HG03175 (cell line): ENCODE data around the gene NTHL1.

Source experiments
- ATAC-seq: cut with Tn5 transposase; IDR thresholded peaks from one replicate; pipeline ENCODE4 v1.9.1; 2021; ENCODE audit warnings: mild to moderate bottlenecking, moderate library complexity; ENCODE audit not compliant: unreplicated experiment

NTHL1 gene

GRCh38 chr16:2084895-2085625 is 37.4 kb upstream of the NTHL1 start:
- ATAC-seq, result no peak

- no peak for ATAC-seq
Observed at GRCh38 chr16:2083876-2084780, 36.5 kb upstream of the NTHL1 start.

GRCh38 chr16:2083409-2083808 is 35.8 kb upstream of the NTHL1 start:
- no peak for ATAC-seq

- no peak for ATAC-seq
Observed at GRCh38 chr16:2082983-2083364, 35.3 kb upstream of the NTHL1 start.

- no peak for ATAC-seq
Observed at GRCh38 chr16:2082171-2082982, 34.7 kb upstream of the NTHL1 start.

GRCh38 chr16:2081201-2082084 is 33.8 kb upstream of the NTHL1 start:
- no peak for ATAC-seq

- ATAC-seq, result no peak
Observed at GRCh38 chr16:2079991-2080390, 32.4 kb upstream of the NTHL1 start.

GRCh38 chr16:2079311-2079800 is 31.7 kb upstream of the NTHL1 start:
- ATAC-seq, result no peak

- ATAC-seq, result no peak
Observed at GRCh38 chr16:2078691-2079090, 31.1 kb upstream of the NTHL1 start.

- no peak for ATAC-seq
Observed at GRCh38 chr16:2078096-2078495, 30.5 kb upstream of the NTHL1 start.

GRCh38 chr16:2077696-2078095 is 30.1 kb upstream of the NTHL1 start:
- ATAC-seq, result no peak

GRCh38 chr16:2077016-2077415 is 29.4 kb upstream of the NTHL1 start:
- no peak for ATAC-seq

- ATAC-seq, result no peak
Observed at GRCh38 chr16:2076072-2076865, 28.6 kb upstream of the NTHL1 start.

- ATAC-seq, result no peak
Observed at GRCh38 chr16:2075631-2076030, 28.0 kb upstream of the NTHL1 start.

- ATAC-seq, result no peak
Observed at GRCh38 chr16:2074071-2074470, 26.4 kb upstream of the NTHL1 start.

- ATAC-seq, result no peak
Observed at GRCh38 chr16:2072926-2073325, 25.3 kb upstream of the NTHL1 start.

- no peak for ATAC-seq
Observed at GRCh38 chr16:2071454-2072202, 24.0 kb upstream of the NTHL1 start.

GRCh38 chr16:2070576-2071453 is 23.2 kb upstream of the NTHL1 start:
- ATAC-seq, result no peak
